GM12878 (cell line): Measurements from ENCODE around the gene HOXC5. TPM values are rescaled to one million over a fixed set of nuclear protein-coding genes. Genes with fewer than 3 reads are reported as not detected.

ENCODE experiments used
- ATAC-seq: fragments of 200-7000 bp; cut with Tn5 transposase; 3 replicates; pipeline ENCODE4 v1.9.1; 2020; ENCODE audit warnings: mild to moderate bottlenecking, moderate library complexity
- BruUV-seq: library from RNA; stranded (reverse); fragments of 400-500 nt; replicated peaks from 2 replicates; lab custom pipeline; 2021; lab: Mats Ljungman, UMichigan
- CTCF ChIA-PET: fragments of 300-600 bp; sonication (Branson Sonifier 250); formaldehyde crosslinking; extraction: SDS; loops from one replicate; lab custom pipeline; 2021; ENCODE audit warnings: inconsistent platforms; lab: Yijun Ruan, JAX
- POLR2A ChIA-PET: fragments of 350-600 bp; formaldehyde crosslinking; extraction: SDS; loops from one replicate; lab custom pipeline; 2021; ENCODE audit warnings: inconsistent platforms; lab: Charles Lee
- RAD21 ChIA-PET: fragments of 300-600 bp; sonication (Branson Sonifier 250); formaldehyde crosslinking; loops from one replicate; lab custom pipeline; 2023; ENCODE audit warnings: antibody characterized with exemption; ENCODE audit not compliant: unreplicated experiment; lab: Charles Lee
- SMC1A ChIA-PET: fragments of 300-600 bp; sonication (Branson Sonifier 250); formaldehyde crosslinking; loops from one replicate; lab custom pipeline; 2023; ENCODE audit not compliant: unreplicated experiment, uncharacterized antibody; lab: Charles Lee
- DNase-seq: peaks from one replicate; pipeline ENCODE4 v3.0.0-alpha.2; 2011; ENCODE audit warnings: low read depth, low spot score
- FAIRE-seq: peaks from 3 replicates; lab custom pipeline; 2011; peaks lifted over from hg19 to GRCh38; lab: Jason Lieb, UNC
- H2AFZ ChIP-seq: 2 replicates; pipeline ENCODE4 v1.6.0; 2011; ENCODE audit warnings: low read depth, low read length, control low read depth; ENCODE audit not compliant: control insufficient read depth
- H3K27ac ChIP-seq: 2 replicates; pipeline ENCODE4 v1.5.1; 2011; ENCODE audit warnings: control low read depth; ENCODE audit not compliant: control insufficient read depth, insufficient read depth
- H3K27me3 ChIP-seq, 2 experiments: replicated peaks in 1 of 2; 2 replicates each; pipeline versions ENCODE4 v1.6.0 to v1.6.1; 2011; ENCODE audit warnings: low read length in 1 of 2; ENCODE audit not compliant: control insufficient read depth in 2 of 2, insufficient read depth in 2 of 2
- H3K36me3 ChIP-seq, 2 experiments: 2 replicates each; pipeline ENCODE4 v1.5.1; 2011; ENCODE audit warnings: low read length in 1 of 2; ENCODE audit not compliant: control insufficient read depth in 2 of 2, insufficient read depth in 2 of 2
- H3K4me1 ChIP-seq: 2 replicates; pipeline ENCODE4 v1.6.1; 2011; ENCODE audit warnings: mild to moderate bottlenecking, low read length, moderate library complexity, mixed read lengths; ENCODE audit not compliant: control insufficient read depth, insufficient read depth
- H3K4me2 ChIP-seq: 2 replicates; pipeline ENCODE4 v1.6.0; 2011; ENCODE audit warnings: control low read depth; ENCODE audit not compliant: control insufficient read depth, insufficient read depth
- H3K4me3 ChIP-seq: fragments of 200-600 bp; sonication (generic); 2 replicates; pipeline ENCODE4 v1.5.1; 2016
- H3K79me2 ChIP-seq: 2 replicates; pipeline ENCODE4 v1.6.0; 2011; ENCODE audit warnings: low read length; ENCODE audit not compliant: control insufficient read depth, insufficient read depth
- H3K9ac ChIP-seq: 2 replicates; pipeline ENCODE4 v1.8.0; 2011; ENCODE audit warnings: low read length, control low read depth, mixed read lengths; ENCODE audit not compliant: control insufficient read depth, insufficient read depth
- H3K9me3 ChIP-seq: replicated peaks from 3 replicates; pipeline ENCODE4 v1.5.1; 2011; ENCODE audit warnings: mild to moderate bottlenecking, low read length; ENCODE audit not compliant: control insufficient read depth, insufficient read depth
- H4K20me1 ChIP-seq: 2 replicates; pipeline ENCODE4 v1.6.0; 2011; ENCODE audit not compliant: control insufficient read depth, insufficient read depth
- BCL11A ChIP-seq: IDR thresholded peaks from 2 replicates; pipeline ENCODE4 v1.6.1; 2011; ENCODE audit warnings: low read depth, low read length
- CBX3 ChIP-seq: fragments of 200-600 bp; sonication (generic); IDR thresholded peaks from 2 replicates; pipeline ENCODE4 v1.6.1; 2016; ENCODE audit warnings: low read depth, borderline replicate concordance
- CHD4 ChIP-seq: fragments of 200-600 bp; sonication (generic); IDR thresholded peaks from 2 replicates; pipeline ENCODE4 v1.6.1; 2016; ENCODE audit warnings: mild to moderate bottlenecking
- FOXK2 ChIP-seq: fragments of 450-650 bp; IDR thresholded peaks from 2 replicates; pipeline ENCODE4 v1.6.1; 2017; ENCODE audit warnings: mild to moderate bottlenecking, moderate library complexity
- FOXM1 ChIP-seq: IDR thresholded peaks from 2 replicates; pipeline ENCODE4 v1.6.1; 2012; ENCODE audit warnings: low read depth, mild to moderate bottlenecking, inconsistent platforms, low read length, moderate library complexity
- IKZF1 ChIP-seq: fragments of 450-650 bp; conservative IDR thresholded peaks from 2 replicates; pipeline ENCODE4 v1.6.1; 2017; ENCODE audit warnings: antibody characterized with exemption, mild to moderate bottlenecking
- MLLT1 ChIP-seq: fragments of 450-650 bp; IDR thresholded peaks from 2 replicates; pipeline ENCODE4 v1.6.1; 2016; ENCODE audit warnings: mild to moderate bottlenecking
- MTA3 ChIP-seq: IDR thresholded peaks from 2 replicates; pipeline ENCODE4 v1.6.1; 2012; ENCODE audit warnings: low read length, inconsistent platforms, borderline replicate concordance
- NFYA ChIP-seq: IDR thresholded peaks from 2 replicates; pipeline ENCODE4 v1.6.1; 2011; ENCODE audit warnings: low read depth, mild to moderate bottlenecking, low read length, improper control_type of control experiment, borderline replicate concordance
- PAX8 ChIP-seq: fragments of 450-650 bp; IDR thresholded peaks from 2 replicates; pipeline ENCODE4 v1.6.1; 2017; ENCODE audit warnings: mild to moderate bottlenecking, moderate library complexity
- POLR2AphosphoS2 ChIP-seq: IDR thresholded peaks from 2 replicates; pipeline ENCODE4 v1.6.1; 2011; ENCODE audit warnings: low read depth, mild to moderate bottlenecking, low read length, improper control_type of control experiment, moderate library complexity
- RFX5 ChIP-seq: IDR thresholded peaks from 2 replicates; pipeline ENCODE4 v1.6.1; 2011; ENCODE audit warnings: low read depth, low read length, improper control_type of control experiment
- SIX5 ChIP-seq: IDR thresholded peaks from 2 replicates; pipeline ENCODE4 v1.6.1; 2011; ENCODE audit warnings: mild to moderate bottlenecking, low read depth, low read length, moderate library complexity; ENCODE audit not compliant: severe bottlenecking
- SRF ChIP-seq, 2 experiments: IDR thresholded peaks; 2 replicates each; pipeline ENCODE4 v1.6.1; 2011; ENCODE audit warnings: low read depth in 2 of 2, low read length in 2 of 2, mild to moderate bottlenecking in 1 of 2, moderate library complexity in 1 of 2
- ZNF384 ChIP-seq: IDR thresholded peaks from 2 replicates; pipeline ENCODE4 v1.6.1; 2012; ENCODE audit warnings: low read depth, mild to moderate bottlenecking, low read length, improper control_type of control experiment, borderline replicate concordance
- WGBS: methylation state at CpG from one replicate; pipeline ENCODE4 v1.1.6; 2016; ENCODE audit warnings: low lambda C conversion rate; ENCODE audit not compliant: insufficient replicate concordance, insufficient coverage; ENCODE audit errors: missing lambda C conversion rate; 5-methylcytosine and 5-hydroxymethylcytosine counted together
- in situ Hi-C: fragments of 300-500 bp; cut with MboI; formaldehyde crosslinking; loops from 9 replicates; pipeline ENCODE4 v1.14.3; 2018; ENCODE audit warnings: mixed read lengths
- intact Hi-C: fragments of 100-400 bp; cut with micrococcal nuclease; formaldehyde crosslinking; loops from one replicate; pipeline ENCODE4 v1.14.2; 2022; ENCODE audit not compliant: unreplicated experiment
- polyA plus RNA-seq, 11 experiments: library from polyadenylated mRNA; depleted of rRNA in 4 of 11; unstranded in 6 of 11; stranded (reverse) in 5 of 11; fragments of >200 nt; fragmentation: Nextera tagmentation in 4 of 11; fragmentation: Illumina TruSeq in 1 of 11; extraction: Ambion mirVana in 4 of 11; extraction: Trizol in 1 of 11; gene quantifications; 1 replicate in 1 of 11; 2 replicates in 10 of 11; pipeline versions ENCODE4 v1.2.1 to v1.2.3, GENCODE V29; 2011 to 2016; ENCODE audit warnings: inconsistent platforms in 2 of 11, missing spikeins in 2 of 11, low read depth in 1 of 11
- total RNA-seq, 4 experiments: library from RNA; depleted of rRNA in 3 of 4; stranded (reverse); fragments of >200 nt in 3 of 4; fragmentation: Illumina TruSeq in 1 of 4; extraction: Trizol in 1 of 4; gene quantifications; 2 replicates each; pipeline versions ENCODE4 v1.2.1 to v1.2.3, GENCODE V29; 2013 to 2021
- TF ChIP-seq, protein P1 (sequence below): fragments of 450-650 bp; IDR thresholded peaks from 2 replicates; pipeline ENCODE4 v1.6.1; 2018; ENCODE audit warnings: mild to moderate bottlenecking, low read depth, moderate library complexity; ENCODE audit not compliant: partially characterized antibody

Gene HOXC5
- total and polyA plus RNA-seq, 10 of the 15 experiments (the other 5 are each of a cell fraction or from before 2014, with no cell fraction given): 0.11 TPM; not detected in 9

- H3K27me3 ChIP-seq: peaks cover 4 to 6% of the 10 kb centered on the region in 2 experiments; a peak in 3 of 4 replicates
- H3K36me3 ChIP-seq: no peaks in the 10 kb centered on the region
- ChIA-PET CTCF (interaction anchor here (1.0 kb wide), 1 partner anchor 15 kb away, joined by 3 read pairs; no protein-coding TSS in a partner anchor), RAD21 (interaction anchor here (0.5 kb wide), 1 partner anchor 172 kb away, joined by 3 read pairs; no protein-coding TSS in a partner anchor), POLR2A (no interaction called here), SMC1A (no interaction called here)
- peaks cover 17% of the 10 kb centered on the region for H3K4me1 ChIP-seq
- H3K27ac ChIP-seq: no peak overlapping the region
- no peak overlapping the region for H3K9ac ChIP-seq
- intact Hi-C loops (no loop called here), in situ Hi-C loops (no loop called here)
- no TSS peak for BruUV-seq
- TF ChIP-seq RFX5 (no peak), CBX3 (no peak), ZNF384 (no peak), SIX5 (no peak), SRF (IDR thresholded peaks at IDR 0.05; ENCODE audit: low read depth in 2 of 2, low read length in 2 of 2) (no peak), FOXM1 (no peak), BCL11A (no peak), FOXK2 (no peak), IKZF1 (no peak), PAX8 (no peak), MLLT1 (no peak), NFYA (no peak), POLR2AphosphoS2 (no peak), MTA3 (no peak), CHD4 (no peak)
- TF ChIP-seq, protein P1, sequence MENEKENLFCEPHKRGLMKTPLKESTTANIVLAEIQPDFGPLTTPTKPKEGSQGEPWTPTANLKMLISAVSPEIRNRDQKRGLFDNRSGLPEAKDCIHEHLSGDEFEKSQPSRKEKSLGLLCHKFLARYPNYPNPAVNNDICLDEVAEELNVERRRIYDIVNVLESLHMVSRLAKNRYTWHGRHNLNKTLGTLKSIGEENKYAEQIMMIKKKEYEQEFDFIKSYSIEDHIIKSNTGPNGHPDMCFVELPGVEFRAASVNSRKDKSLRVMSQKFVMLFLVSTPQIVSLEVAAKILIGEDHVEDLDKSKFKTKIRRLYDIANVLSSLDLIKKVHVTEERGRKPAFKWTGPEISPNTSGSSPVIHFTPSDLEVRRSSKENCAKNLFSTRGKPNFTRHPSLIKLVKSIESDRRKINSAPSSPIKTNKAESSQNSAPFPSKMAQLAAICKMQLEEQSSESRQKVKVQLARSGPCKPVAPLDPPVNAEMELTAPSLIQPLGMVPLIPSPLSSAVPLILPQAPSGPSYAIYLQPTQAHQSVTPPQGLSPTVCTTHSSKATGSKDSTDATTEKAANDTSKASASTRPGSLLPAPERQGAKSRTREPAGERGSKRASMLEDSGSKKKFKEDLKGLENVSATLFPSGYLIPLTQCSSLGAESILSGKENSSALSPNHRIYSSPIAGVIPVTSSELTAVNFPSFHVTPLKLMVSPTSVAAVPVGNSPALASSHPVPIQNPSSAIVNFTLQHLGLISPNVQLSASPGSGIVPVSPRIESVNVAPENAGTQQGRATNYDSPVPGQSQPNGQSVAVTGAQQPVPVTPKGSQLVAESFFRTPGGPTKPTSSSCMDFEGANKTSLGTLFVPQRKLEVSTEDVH: no peak
- H3K9me3 ChIP-seq: no peaks in the 10 kb centered on the region
- no peaks in the 10 kb centered on the region for H4K20me1 ChIP-seq
- no peak overlapping the region for H3K4me3 ChIP-seq
- FAIRE-seq (no peak), DNase-seq (no peak), ATAC-seq (no peak)
- H3K79me2 ChIP-seq: no peaks in the 10 kb centered on the region
- H3K4me2 ChIP-seq: no peak overlapping the region
- no peak overlapping the region for H2AFZ ChIP-seq
- 30% methylated on average over 61 of the region's 61 CpGs for WGBS
Measured at GRCh38 chr12:54047160-54047963, 14.5 kb downstream of the HOXC5 start.
